Keratinocyte (primary cell): ENCODE data around the gene RCCD1. TPM values are rescaled to one million over a fixed set of nuclear protein-coding genes. Genes with fewer than 3 reads are reported as not detected.

Experiments used
- DNase-seq: peaks from one replicate; pipeline ENCODE4 v3.0.0-alpha.2; 2011; ENCODE audit warnings: low read depth, missing footprints, low spot score
- FAIRE-seq: peaks from 2 replicates; lab custom pipeline; 2011; peaks lifted over from hg19 to GRCh38; lab: Jason Lieb, UNC
- H2AFZ ChIP-seq: 2 replicates; pipeline ENCODE4 v1.6.0; 2012; ENCODE audit warnings: low read length, control low read depth, inconsistent platforms; ENCODE audit not compliant: control insufficient read depth
- H3K27ac ChIP-seq: 2 replicates; pipeline ENCODE4 v1.5.1; 2011; ENCODE audit warnings: low read length; ENCODE audit not compliant: control insufficient read depth, insufficient read depth
- H3K27me3 ChIP-seq: 3 replicates; pipeline ENCODE4 v1.6.0; 2011; ENCODE audit warnings: low read length; ENCODE audit not compliant: control insufficient read depth, insufficient read depth; ENCODE audit errors: extremely low read depth
- H3K36me3 ChIP-seq, 2 experiments: 2 replicates in 1 of 2; 3 replicates in 1 of 2; pipeline ENCODE4 v1.5.1; 2011; ENCODE audit warnings: low read length in 2 of 2, mild to moderate bottlenecking in 1 of 2; ENCODE audit not compliant: control insufficient read depth in 2 of 2, insufficient read depth in 2 of 2; ENCODE audit errors: extremely low read depth in 1 of 2
- H3K4me1 ChIP-seq: 3 replicates; pipeline ENCODE4 v1.5.1; 2011; ENCODE audit warnings: low read length; ENCODE audit not compliant: control insufficient read depth, insufficient read depth; ENCODE audit errors: extremely low read depth
- H3K4me2 ChIP-seq: 3 replicates; pipeline ENCODE4 v1.6.0; 2011; ENCODE audit warnings: low read depth, low read length; ENCODE audit not compliant: control insufficient read depth, insufficient read depth; ENCODE audit errors: extremely low read depth
- H3K4me3 ChIP-seq, 3 experiments: fragments of 200-600 bp in 1 of 3; sonication (generic) in 1 of 3; 2 replicates in 2 of 3; 3 replicates in 1 of 3; pipeline ENCODE4 v1.5.1; 2011 to 2016; ENCODE audit warnings: low read length in 3 of 3, mild to moderate bottlenecking in 3 of 3, control low read depth in 2 of 3, inconsistent platforms in 1 of 3, low read depth in 1 of 3, mixed read lengths in 1 of 3, mixed run types in 1 of 3, moderate library complexity in 1 of 3; ENCODE audit not compliant: control insufficient read depth in 2 of 3, insufficient read depth in 2 of 3; ENCODE audit errors: extremely low read depth in 1 of 3
- H3K79me2 ChIP-seq: 2 replicates; pipeline ENCODE4 v1.6.0; 2012; ENCODE audit warnings: low read length; ENCODE audit not compliant: control insufficient read depth, insufficient read depth
- H3K9ac ChIP-seq: 3 replicates; pipeline ENCODE4 v1.6.0; 2011; ENCODE audit warnings: low read length; ENCODE audit not compliant: control insufficient read depth, insufficient read depth; ENCODE audit errors: extremely low read depth
- H3K9me1 ChIP-seq: 3 replicates; pipeline ENCODE4 v1.6.0; 2011; ENCODE audit warnings: low read length; ENCODE audit not compliant: control insufficient read depth, insufficient read depth; ENCODE audit errors: extremely low read depth
- H3K9me3 ChIP-seq: 2 replicates; pipeline ENCODE4 v1.5.1; 2012; ENCODE audit warnings: low read depth, low read length; ENCODE audit not compliant: control insufficient read depth
- H4K20me1 ChIP-seq: 3 replicates; pipeline ENCODE4 v1.6.0; 2011; ENCODE audit warnings: low read length; ENCODE audit not compliant: control insufficient read depth, insufficient read depth; ENCODE audit errors: extremely low read depth
- CTCF ChIP-seq, 3 experiments: IDR thresholded peaks in 1 of 3; conservative IDR thresholded peaks in 1 of 3; optimal IDR thresholded peaks in 1 of 3; 2 replicates in 2 of 3; 3 replicates in 1 of 3; pipeline versions ENCODE3 to v1.5.1; 2011; ENCODE audit warnings: low read length in 3 of 3, mild to moderate bottlenecking in 3 of 3, moderate library complexity in 2 of 3, control low read depth in 1 of 3, inconsistent platforms in 1 of 3; ENCODE audit not compliant: insufficient read depth in 2 of 3; ENCODE audit errors: extremely low read depth in 1 of 3
- EZH2 ChIP-seq: IDR thresholded peaks from one replicate; pipeline ENCODE4 v1.6.1; 2012; ENCODE audit warnings: inconsistent platforms, mild to moderate bottlenecking, low read length, moderate library complexity
- dilution Hi-C: fragments of 300-500 bp; cut with MboI; formaldehyde crosslinking; loops from one replicate; pipeline ENCODE4 v1.7.0; 2020; ENCODE audit warnings: low sequenced_read_pairs; ENCODE audit not compliant: extremely low pct_ligation_motif_present
- polyA plus RNA-seq, 5 experiments: library from polyadenylated mRNA; depleted of rRNA in 3 of 5; stranded (reverse) in 3 of 5; stranded (forward) in 1 of 5; unstranded in 1 of 5; fragments of >200 nt; gene quantifications; 1 replicate in 1 of 5; 2 replicates in 3 of 5; 3 replicates in 1 of 5; pipeline versions ENCODE4 v1.2.1 to v1.2.3, GENCODE V29; 2011 to 2012; ENCODE audit warnings: missing spikeins in 2 of 5, low read depth in 1 of 5, low replicate concordance in 1 of 5

RCCD1 gene
- polyA plus RNA-seq, 1 donor (not counting 4 experiments of a cell fraction or from before 2014, with no cell fraction given), result 7.8 TPM

- H3K36me3 ChIP-seq, result peaks cover 43 to 54% of the 10 kb centered on the region in 2 experiments
- no peak for DNase-seq
- no peak for FAIRE-seq
- no peaks in the 10 kb centered on the region for H3K9me3 ChIP-seq
- H3K4me2 ChIP-seq, result no peak overlapping the region
- H3K4me1 ChIP-seq, result peaks cover 4% of the 10 kb centered on the region
- dilution Hi-C loops, result no loop called here
- H3K4me3 ChIP-seq, result no peak overlapping the region
- no peak overlapping the region for H3K9ac ChIP-seq
- H3K27me3 ChIP-seq, result no peaks in the 10 kb centered on the region
- H4K20me1 ChIP-seq, result no peaks in the 10 kb centered on the region
- H3K27ac ChIP-seq, result no peak overlapping the region
- TF ChIP-seq CTCF (optimal IDR thresholded peaks at IDR 0.05 in 1 of 3, IDR thresholded peaks at IDR 0.05 in 1 of 3, conservative IDR thresholded peaks at IDR 0.05 in 1 of 3; ENCODE audit: extremely low read depth in 1 of 3, insufficient read depth in 2 of 3, low read length in 3 of 3) (no peak), EZH2 (no peak)
- H3K9me1 ChIP-seq, result no peaks in the 10 kb centered on the region
- no peak overlapping the region for H2AFZ ChIP-seq
- no peaks in the 10 kb centered on the region for H3K79me2 ChIP-seq
These were observed 9.6 kb upstream of the RCCD1 start for GRCh38 chr15:90945091-90945490.

GRCh38 chr15:90946538-90946937, 8.1 kb upstream of the RCCD1 start:
- H3K4me3 ChIP-seq, result no peak overlapping the region
- no peaks in the 10 kb centered on the region for H3K9me1 ChIP-seq
- no peak overlapping the region for H3K4me2 ChIP-seq
- TF ChIP-seq EZH2 (no peak), CTCF (optimal IDR thresholded peaks at IDR 0.05 in 1 of 3, IDR thresholded peaks at IDR 0.05 in 1 of 3, conservative IDR thresholded peaks at IDR 0.05 in 1 of 3; ENCODE audit: extremely low read depth in 1 of 3, insufficient read depth in 2 of 3, low read length in 3 of 3) (no peak)
- peaks cover 41 to 55% of the 10 kb centered on the region in 2 experiments for H3K36me3 ChIP-seq
- H4K20me1 ChIP-seq, result no peaks in the 10 kb centered on the region
- no peak overlapping the region for H3K27ac ChIP-seq
- no peaks in the 10 kb centered on the region for H3K9me3 ChIP-seq
- no peak overlapping the region for H2AFZ ChIP-seq
- no peaks in the 10 kb centered on the region for H3K27me3 ChIP-seq
- DNase-seq (no peak), FAIRE-seq (no peak)
- dilution Hi-C loops, result no loop called here
- H3K79me2 ChIP-seq, result no peaks in the 10 kb centered on the region
- no peak overlapping the region for H3K9ac ChIP-seq
- peaks cover 4% of the 10 kb centered on the region for H3K4me1 ChIP-seq
